Head of caudate nucleus (tissue), 42 donors: ENCODE results near the gene ARFIP1.

Source experiments
- DNase-seq, 42 donors: peaks; one replicate each; pipeline versions ENCODE4 v3.0.0 to v3.0.0-alpha.2; 2020 to 2021; ENCODE audit warnings: mixed read lengths in 7 of 42
- intact Hi-C: fragments of 100-400 bp; cut with DNase I; formaldehyde crosslinking; loops from one replicate; pipeline ENCODE4 v1.15.0; 2022

The ARFIP1 gene

DNA sequence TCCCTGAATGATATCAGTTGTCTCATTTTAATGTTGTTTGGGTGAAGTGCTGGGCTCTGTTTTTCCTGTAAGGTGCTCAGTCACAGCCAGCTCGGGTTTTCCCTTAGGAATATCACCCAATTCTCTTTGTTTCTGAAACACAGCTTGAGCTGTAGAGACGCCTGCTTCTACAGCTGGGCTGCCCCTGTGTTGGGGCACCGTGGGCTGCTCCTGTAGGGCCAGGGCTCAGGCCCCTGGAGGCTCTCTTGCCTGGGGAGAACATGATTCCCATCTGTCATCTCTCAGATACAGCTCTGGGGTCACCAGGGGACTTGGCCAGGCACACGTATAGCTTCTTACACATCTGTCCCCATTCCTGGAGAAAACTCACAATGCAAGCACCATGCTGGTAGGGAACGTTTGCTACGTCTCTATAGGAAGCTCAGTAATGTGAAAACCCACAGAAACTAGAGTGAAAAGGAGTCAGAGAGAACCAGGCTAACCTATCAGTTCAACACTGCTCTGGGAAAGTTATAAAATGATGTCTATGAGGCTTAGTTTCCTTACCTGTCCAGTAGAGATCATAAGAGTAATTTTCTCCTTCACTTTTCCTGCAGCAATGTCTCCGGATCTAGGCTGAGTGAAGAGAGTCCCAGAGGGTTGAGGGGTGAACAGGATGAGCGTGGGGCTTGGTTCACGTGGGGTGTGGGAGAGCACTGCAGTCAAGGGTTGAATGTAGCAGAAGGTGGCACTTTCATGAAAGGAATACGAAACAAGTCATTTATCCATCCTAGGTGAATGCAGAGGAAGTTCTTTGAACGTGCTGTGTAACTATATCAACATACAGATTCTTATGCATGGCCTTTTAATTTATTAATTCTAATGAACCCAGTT, 170.9 kb downstream of the ARFIP1 start:
- intact Hi-C loops, result no loop called here

DNA sequence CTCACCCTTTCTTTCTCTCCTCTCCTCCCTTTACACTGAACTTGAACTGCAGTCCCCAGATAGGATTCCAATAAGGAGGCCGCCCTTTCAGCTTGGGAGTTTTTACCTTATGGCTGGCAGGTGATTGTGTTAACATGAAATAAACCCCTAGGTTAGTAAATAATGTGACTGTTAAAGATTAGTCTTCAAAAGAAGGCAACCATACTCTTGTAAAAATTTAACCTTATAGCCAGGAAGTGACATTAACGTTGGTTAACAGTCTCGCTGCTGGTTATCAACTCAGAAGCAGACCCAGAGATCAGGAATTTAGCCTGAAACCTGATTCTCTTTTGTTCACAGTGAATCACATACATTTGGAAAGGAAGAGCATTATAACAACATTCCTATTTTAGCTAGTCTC, 171.6 kb downstream of the ARFIP1 start:
- peak in 1 of 42 donors; percentile 22 for DNase-seq
- intact Hi-C loops, result no loop called here

More for the DNA sequence above, 170.9 kb downstream of the ARFIP1 start:
- DNase-seq, result peak in 10 of 42 donors; percentile 18 to 62 (median 49)

DNA sequence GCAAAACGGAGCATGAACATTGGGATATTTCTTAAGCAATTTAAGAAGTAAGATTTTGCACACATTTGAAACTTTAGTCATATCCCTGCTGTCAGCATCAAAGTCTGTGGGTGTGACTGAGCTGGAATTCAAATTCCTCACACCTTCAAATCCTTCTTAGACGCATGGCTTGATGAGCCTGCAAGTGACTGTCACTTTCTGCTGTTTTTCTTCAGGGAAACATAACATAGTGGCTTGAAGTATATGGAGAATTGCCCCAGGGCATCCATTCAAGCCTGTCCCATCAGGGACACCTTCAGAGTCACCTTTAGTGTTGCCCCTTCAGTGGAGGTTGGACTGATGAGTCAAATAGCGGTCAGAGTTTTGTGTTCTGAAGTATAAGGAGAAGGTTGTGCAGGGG, 173.8 kb downstream of the ARFIP1 start:
- intact Hi-C loops, result no loop called here
- peak in 10 of 42 donors; percentile 28 to 60 (median 48) for DNase-seq

DNA sequence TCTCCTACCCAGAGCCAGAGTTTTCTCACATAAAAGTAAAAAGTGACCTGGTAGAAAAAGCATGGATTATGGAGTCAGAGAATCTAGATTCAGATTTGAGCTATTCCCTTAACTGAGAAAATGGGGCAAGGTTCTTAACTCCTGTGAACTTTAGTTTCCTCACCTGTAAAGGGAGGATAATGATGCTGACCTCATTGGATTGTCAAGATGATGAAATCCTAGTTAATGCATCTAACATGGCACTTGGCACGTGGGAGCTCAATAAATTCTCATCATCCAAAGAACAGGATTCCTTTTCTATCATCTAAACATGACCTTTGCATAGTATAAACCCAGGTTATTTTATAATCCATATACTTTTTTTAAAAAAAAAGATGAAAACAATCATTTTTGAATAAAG, 175.0 kb downstream of the ARFIP1 start:
- intact Hi-C loops, result no loop called here
- peak in 1 of 42 donors; percentile 7 for DNase-seq

DNA sequence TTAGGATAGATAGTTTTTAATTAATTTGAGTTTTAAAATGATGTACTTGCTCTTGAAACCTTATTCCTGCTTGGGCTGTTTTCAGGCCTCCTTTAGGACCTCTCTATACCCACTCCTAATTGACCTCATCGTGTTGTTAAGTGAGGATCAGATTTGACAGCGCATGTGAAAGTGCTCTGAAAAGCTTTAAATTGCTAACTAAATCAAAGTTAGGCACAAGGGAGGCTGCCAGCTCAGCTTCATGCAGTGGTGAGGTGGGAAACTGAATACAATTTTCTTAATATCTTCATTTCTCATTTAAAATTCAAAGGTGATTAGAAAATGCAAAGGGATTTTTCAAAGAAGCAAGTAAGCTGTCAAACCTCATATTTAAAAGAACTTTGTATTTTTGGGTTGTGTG, 176.4 kb downstream of the ARFIP1 start:
- peak in 4 of 42 donors; percentile 41 to 63 (median 55) for DNase-seq
- intact Hi-C loops, result no loop called here

DNA sequence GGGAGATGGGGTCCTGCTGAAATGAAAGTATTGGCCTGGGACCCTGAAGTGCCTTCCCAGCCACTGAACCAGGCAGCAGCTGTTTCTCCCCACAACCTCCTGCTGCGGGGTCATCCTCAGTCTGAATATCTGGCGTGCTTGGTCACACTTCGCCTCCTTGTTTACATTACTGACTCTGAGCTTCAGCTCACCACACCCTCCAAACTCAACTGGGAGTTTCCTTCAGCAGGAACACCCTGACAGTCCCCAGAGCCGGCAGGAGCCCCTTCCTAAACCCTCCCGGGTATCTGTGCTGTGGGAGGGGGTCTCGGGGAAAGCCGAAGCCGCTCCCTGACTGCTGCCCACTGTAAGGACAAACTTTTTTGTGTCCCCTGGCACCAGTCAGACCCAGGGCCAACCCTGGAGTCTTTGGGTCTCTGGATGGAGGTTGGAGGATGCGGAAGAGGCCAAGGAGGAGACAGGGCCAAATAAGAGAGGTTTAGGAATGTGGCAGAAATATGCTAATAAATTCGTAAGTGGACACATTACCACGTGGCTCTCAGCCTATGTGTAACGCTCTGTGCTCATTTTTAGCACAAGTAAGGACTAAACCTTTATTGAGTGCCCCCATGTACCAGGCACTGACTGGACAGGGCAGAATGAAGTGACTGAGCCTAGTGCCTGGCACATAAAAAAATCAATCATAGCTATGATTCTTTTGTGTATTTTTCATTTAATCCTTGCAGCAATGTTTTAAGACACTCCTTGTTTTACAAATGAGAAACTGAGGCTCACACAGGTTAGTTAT, 177.1 kb downstream of the ARFIP1 start:
- intact Hi-C loops, result no loop called here

DNA sequence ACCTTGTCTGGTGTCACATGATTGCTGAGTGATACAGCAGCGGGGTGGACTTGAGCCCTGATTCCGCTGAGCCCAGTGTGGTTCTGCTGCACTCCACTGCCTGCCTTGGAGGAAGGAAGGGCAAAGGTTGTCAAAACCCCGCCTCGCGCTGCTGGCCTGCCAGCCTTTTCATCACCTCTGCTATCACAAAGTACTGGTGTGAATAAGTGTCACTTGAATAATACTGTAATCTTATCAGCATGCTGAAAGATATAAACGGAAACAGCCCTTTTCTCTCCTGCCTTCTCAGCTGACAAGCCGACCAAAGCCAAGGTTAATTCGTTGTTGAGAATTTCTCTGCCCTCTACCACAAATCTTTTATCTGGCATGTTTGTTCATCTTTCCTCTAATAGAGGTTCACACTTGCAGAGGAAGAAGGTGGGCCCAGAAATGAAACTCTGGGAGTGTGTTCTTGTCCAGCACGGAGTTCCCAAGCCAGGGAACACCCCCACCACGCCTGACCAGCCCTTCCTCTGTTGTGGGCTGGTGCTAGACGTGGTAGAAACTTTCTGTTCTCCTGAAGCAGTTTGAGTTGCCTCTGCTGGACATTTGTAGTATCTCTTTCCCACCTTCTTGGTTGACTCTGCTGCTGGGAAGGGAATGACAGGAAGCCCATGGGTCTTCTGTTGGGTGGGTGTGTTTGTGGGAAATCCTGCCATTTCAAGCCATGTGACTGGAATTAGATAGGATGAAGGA, 177.8 kb downstream of the ARFIP1 start:
- no peak for DNase-seq
- intact Hi-C loops, result no loop called here

More for the DNA sequence above, 177.1 kb downstream of the ARFIP1 start:
- no peak for DNase-seq

DNA sequence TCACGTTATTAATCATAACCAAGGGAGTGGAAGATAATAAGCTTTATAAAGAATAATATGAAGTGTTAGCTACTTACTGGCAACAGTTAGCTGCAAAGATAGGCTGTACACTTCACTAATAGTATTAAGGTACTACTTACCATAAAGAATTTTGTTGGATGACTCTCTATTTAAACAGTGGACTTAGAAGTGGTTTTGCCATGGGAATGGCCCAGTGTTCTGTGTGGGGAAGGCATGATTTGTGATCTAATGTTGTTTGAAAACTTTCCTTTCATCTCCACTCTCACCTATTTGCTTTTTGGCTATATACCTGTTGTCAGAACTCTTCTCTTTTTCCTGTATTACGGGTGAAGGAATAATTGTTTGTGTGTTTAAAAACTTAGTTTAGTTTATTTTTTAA, 179.3 kb downstream of the ARFIP1 start:
- DNase-seq, result no peak
- intact Hi-C loops, result no loop called here

DNA sequence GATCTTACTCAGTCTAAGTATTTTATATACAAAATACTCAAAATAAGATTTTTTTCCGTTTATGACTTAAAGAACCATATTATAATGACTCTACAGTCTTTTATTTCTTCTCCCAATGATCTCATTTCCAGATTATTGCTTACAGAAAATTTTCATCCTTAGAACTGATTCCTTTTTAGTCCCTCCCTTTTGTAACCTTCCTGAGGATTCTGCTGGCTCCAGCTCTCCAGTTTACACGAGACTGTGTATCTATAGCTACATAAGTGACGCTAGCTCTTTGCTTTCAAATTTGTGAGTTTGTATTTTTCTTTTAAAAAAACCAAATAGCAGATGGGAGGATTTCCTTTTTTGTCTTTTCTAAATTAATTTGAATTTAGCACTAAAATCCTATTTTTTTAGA, 180.3 kb downstream of the ARFIP1 start:
- DNase-seq, result no peak
- intact Hi-C loops, result no loop called here

DNA sequence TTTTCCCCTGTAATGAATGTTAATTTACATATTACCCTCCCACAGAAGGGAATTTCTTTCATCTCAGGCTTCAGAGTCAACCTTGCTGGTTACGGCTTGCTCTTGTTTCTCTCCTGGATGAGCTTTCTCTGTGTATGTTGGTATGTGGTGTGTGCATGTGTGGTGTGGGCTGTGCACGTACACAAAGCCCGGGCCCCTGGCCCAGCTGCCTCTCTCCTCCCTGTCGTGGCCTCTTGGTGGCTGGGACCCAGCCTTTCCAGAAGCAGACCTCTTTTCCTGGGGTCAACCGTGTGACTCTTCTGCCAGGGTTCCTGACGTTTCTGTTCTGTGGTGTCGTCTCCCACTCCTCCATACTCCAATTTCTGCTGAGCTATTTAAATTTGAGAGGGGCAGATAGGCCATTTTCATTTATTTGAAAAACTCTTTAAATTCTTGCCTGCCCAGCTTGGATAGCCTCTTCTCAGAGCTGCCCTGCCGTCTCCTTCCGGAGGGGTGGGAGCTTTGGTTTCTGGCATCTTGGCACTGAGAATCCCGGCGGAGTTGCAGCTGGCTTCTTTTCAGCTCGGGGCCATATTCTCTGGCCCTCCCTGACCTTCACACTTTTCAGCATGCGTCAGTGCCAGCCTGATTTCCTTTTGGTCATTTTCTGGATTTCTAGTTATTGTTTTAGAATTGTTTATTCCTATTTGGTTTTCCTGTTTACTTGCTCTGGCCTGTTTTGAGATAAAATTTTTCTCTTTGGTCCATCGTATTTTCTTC, 181.4 kb downstream of the ARFIP1 start:
- no peak for DNase-seq
- intact Hi-C loops, result no loop called here

DNA sequence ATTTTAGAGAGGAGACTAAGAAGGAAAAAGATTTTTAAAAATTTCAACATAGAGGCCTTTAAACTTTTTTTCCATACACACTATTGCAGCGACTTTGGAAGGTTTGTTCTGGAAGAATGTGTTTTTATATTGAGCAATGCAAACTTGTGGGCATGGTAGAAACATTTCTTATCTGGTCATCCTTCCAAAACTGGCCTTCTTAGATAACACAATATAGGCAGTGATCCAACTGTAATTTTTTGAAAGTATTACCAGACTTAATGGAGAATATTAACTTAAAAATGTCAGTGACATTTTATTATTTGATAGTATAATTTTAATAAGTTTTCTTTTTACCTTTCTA, 182.0 kb downstream of the ARFIP1 start:
- intact Hi-C loops, result no loop called here
- no peak for DNase-seq
